ENCODE measurements around the gene BANK1. TPM values are rescaled to one million over a fixed set of nuclear protein-coding genes. Genes with fewer than 3 reads are reported as not detected.

Gene BANK1
- polyA plus RNA-seq, 1 donor from 2014 or later, result not detected

- no peak overlapping the region for H3K9ac ChIP-seq (ENCODE audit: low read length)
- no peaks in the 10 kb centered on the region for H3K36me3 ChIP-seq (ENCODE audit: insufficient read depth, low read length)
- TF ChIP-seq REST (IDR thresholded peaks at IDR 0.05; ENCODE audit: borderline replicate concordance) (no peak), TAF1 (IDR thresholded peaks at IDR 0.05; ENCODE audit: low read depth) (no peak), CTCF (IDR thresholded peaks at IDR 0.05; ENCODE audit: poor library complexity, severe bottlenecking) (no peak), POLR2AphosphoS5 (IDR thresholded peaks at IDR 0.05) (no peak), EP300 (conservative IDR thresholded peaks at IDR 0.05; ENCODE audit: poor library complexity, severe bottlenecking) (no peak), MXI1 (conservative IDR thresholded peaks at IDR 0.05; ENCODE audit: poor library complexity, severe bottlenecking) (no peak), RAD21 (conservative IDR thresholded peaks at IDR 0.05) (no peak), SMC3 (conservative IDR thresholded peaks at IDR 0.05; ENCODE audit: poor library complexity) (no peak), EZH2 (IDR thresholded peaks at IDR 0.05; ENCODE audit: borderline replicate concordance, insufficient read depth, low read length, poor library complexity, severe bottlenecking) (no peak)
- H3K9me3 ChIP-seq (ENCODE audit: low read length), result no peaks in the 10 kb centered on the region
- H3K4me3 ChIP-seq (ENCODE audit: low read length), result no peak overlapping the region
- H3F3A ChIP-seq (ENCODE audit: insufficient read depth, low read length, poor library complexity, severe bottlenecking), result no peaks in the 10 kb centered on the region
- no peaks in the 10 kb centered on the region for H4K20me1 ChIP-seq (ENCODE audit: insufficient read depth)
- H3K9me2 ChIP-seq (ENCODE audit: insufficient read depth, low read length), result no peaks in the 10 kb centered on the region
- H3K4me2 ChIP-seq (ENCODE audit: low read length), result no peak overlapping the region
- no peak overlapping the region for H2AFZ ChIP-seq (ENCODE audit: low read depth, low read length)
- no peaks in the 10 kb centered on the region for H3K27me3 ChIP-seq (ENCODE audit: insufficient read depth, low read depth, low read length)
- no peaks in the 10 kb centered on the region for H3K79me2 ChIP-seq (replicated peaks; ENCODE audit: insufficient read depth, low read length)
- H3K27ac ChIP-seq (ENCODE audit: low read length), result no peak overlapping the region
Observed at GRCh38 chr4:101970547-101971155, 180.1 kb downstream of the BANK1 start.

- no peak overlapping the region for H3K9ac ChIP-seq (ENCODE audit: low read length)
- no peak overlapping the region for H2AFZ ChIP-seq (ENCODE audit: low read depth, low read length)
- H3K36me3 ChIP-seq (ENCODE audit: insufficient read depth, low read length), result no peaks in the 10 kb centered on the region
- H3F3A ChIP-seq (ENCODE audit: insufficient read depth, low read length, poor library complexity, severe bottlenecking), result no peaks in the 10 kb centered on the region
- H3K79me2 ChIP-seq (replicated peaks; ENCODE audit: insufficient read depth, low read length), result no peaks in the 10 kb centered on the region
- H3K27ac ChIP-seq (ENCODE audit: low read length), result no peak overlapping the region
- H3K9me2 ChIP-seq (ENCODE audit: insufficient read depth, low read length), result no peaks in the 10 kb centered on the region
- no peaks in the 10 kb centered on the region for H3K9me3 ChIP-seq (ENCODE audit: low read length)
- no peaks in the 10 kb centered on the region for H3K27me3 ChIP-seq (ENCODE audit: insufficient read depth, low read depth, low read length)
- no peak for TF ChIP-seq REST (IDR thresholded peaks at IDR 0.05; ENCODE audit: borderline replicate concordance)
- TF ChIP-seq TAF1 (IDR thresholded peaks at IDR 0.05; ENCODE audit: low read depth), result no peak
- TF ChIP-seq POLR2AphosphoS5 (IDR thresholded peaks at IDR 0.05), result no peak
- no peak for TF ChIP-seq RAD21 (conservative IDR thresholded peaks at IDR 0.05)
- TF ChIP-seq EP300 (conservative IDR thresholded peaks at IDR 0.05; ENCODE audit: poor library complexity, severe bottlenecking), result no peak
- TF ChIP-seq CTCF (IDR thresholded peaks at IDR 0.05; ENCODE audit: poor library complexity, severe bottlenecking), result no peak
- no peak for TF ChIP-seq MXI1 (conservative IDR thresholded peaks at IDR 0.05; ENCODE audit: poor library complexity, severe bottlenecking)
- H3K4me3 ChIP-seq (ENCODE audit: low read length), result no peak overlapping the region
- H4K20me1 ChIP-seq (ENCODE audit: insufficient read depth), result no peaks in the 10 kb centered on the region
- no peak overlapping the region for H3K4me2 ChIP-seq (ENCODE audit: low read length)
Observed at GRCh38 chr4:101972791-101973190, 182.3 kb downstream of the BANK1 start.
